Smooth muscle cell (in vitro differentiated cells): ENCODE measurements around the gene SERF1B. TPM values are rescaled to one million over a fixed set of nuclear protein-coding genes. Genes with fewer than 3 reads are reported as not detected.
"Not testable (repeated sequence)": the region's sequence is repeated elsewhere in the genome, so short reads cannot be mapped to it uniquely, and the experiment has no call there.

Source experiments
- DNase-seq: peaks from one replicate; lab custom pipeline; 2025; ENCODE audit not compliant: unreplicated experiment; lab: John Stamatoyannopoulos, UW
- H2AFZ ChIP-seq: fragments of 200-600 bp; sonication (generic); 2 replicates; pipeline ENCODE4 v1.6.0; 2016; ENCODE audit warnings: antibody characterized with exemption, low read depth, mild to moderate bottlenecking
- H3F3A ChIP-seq: fragments of 200-600 bp; sonication (generic); 2 replicates; pipeline ENCODE4 v1.6.0; 2017; ENCODE audit warnings: antibody characterized with exemption, low read depth
- H3K27ac ChIP-seq: fragments of 200-600 bp; sonication (generic); 2 replicates; pipeline ENCODE4 v1.5.1; 2016; ENCODE audit warnings: low read depth, mild to moderate bottlenecking
- H3K27me3 ChIP-seq: fragments of 200-600 bp; sonication (generic); 2 replicates; pipeline ENCODE4 v1.6.1; 2016; ENCODE audit warnings: low read depth, mild to moderate bottlenecking
- H3K36me3 ChIP-seq: fragments of 200-600 bp; sonication (generic); 2 replicates; pipeline ENCODE4 v1.5.1; 2016; ENCODE audit warnings: low read depth
- H3K4me1 ChIP-seq: fragments of 200-600 bp; sonication (generic); 2 replicates; pipeline ENCODE4 v1.5.1; 2016; ENCODE audit warnings: low read depth
- H3K4me2 ChIP-seq: fragments of 200-600 bp; sonication (generic); 2 replicates; pipeline ENCODE4 v1.6.0; 2016; ENCODE audit warnings: mild to moderate bottlenecking
- H3K4me3 ChIP-seq: fragments of 200-600 bp; sonication (generic); 2 replicates; pipeline ENCODE4 v1.5.1; 2016; ENCODE audit warnings: mild to moderate bottlenecking
- H3K79me2 ChIP-seq: fragments of 200-600 bp; sonication (generic); 2 replicates; pipeline ENCODE4 v1.6.0; 2016; ENCODE audit warnings: low read depth, mild to moderate bottlenecking
- H3K9ac ChIP-seq: fragments of 200-600 bp; sonication (generic); 2 replicates; pipeline ENCODE4 v1.6.0; 2016; ENCODE audit warnings: low read depth
- H3K9me3 ChIP-seq: fragments of 200-600 bp; sonication (generic); replicated peaks from 2 replicates; pipeline ENCODE4 v1.5.1; 2016; ENCODE audit warnings: low read depth
- H4K20me1 ChIP-seq: fragments of 200-600 bp; sonication (generic); 2 replicates; pipeline ENCODE4 v1.6.0; 2016; ENCODE audit warnings: low read depth
- WGBS: methylation state at CpG from one replicate; pipeline ENCODE4 v1.1.7; 2016; ENCODE audit warnings: low lambda C conversion rate; 5-methylcytosine and 5-hydroxymethylcytosine counted together
- polyA plus RNA-seq: library from polyadenylated mRNA; unstranded; fragments of >200 nt; fragmentation: Nextera tagmentation; extraction: Ambion mirVana; gene quantifications from 2 replicates; pipeline ENCODE4 v1.2.1, GENCODE V29; 2016
- small RNA-seq: library from RNA; depleted of rRNA; stranded (forward); fragments of <200 nt; gene quantifications from one replicate; pipeline ENCODE3, GENCODE V24; 2014
- total RNA-seq: library from RNA; depleted of rRNA; stranded (reverse); fragments of >200 nt; gene quantifications from 2 replicates; pipeline ENCODE4 v1.2.3, GENCODE V29; 2014

Gene SERF1B
- total and polyA plus RNA-seq, 2 experiments from 2014 or later: 25.2 to 33.3 TPM

GRCh38 chr5:70056289-70056942 is 31.4 kb downstream of the SERF1B start:
- not testable (repeated sequence) for H3K9ac ChIP-seq, H3K79me2 ChIP-seq, H3K4me2 ChIP-seq, H2AFZ ChIP-seq, H3K27ac ChIP-seq, DNase-seq, H3K9me3 ChIP-seq, H3F3A ChIP-seq, H3K36me3 ChIP-seq, H4K20me1 ChIP-seq, H3K4me3 ChIP-seq, H3K4me1 ChIP-seq, H3K27me3 ChIP-seq
- WGBS: no CpG with 5 or more reads among the region's 6 CpGs

DNA sequence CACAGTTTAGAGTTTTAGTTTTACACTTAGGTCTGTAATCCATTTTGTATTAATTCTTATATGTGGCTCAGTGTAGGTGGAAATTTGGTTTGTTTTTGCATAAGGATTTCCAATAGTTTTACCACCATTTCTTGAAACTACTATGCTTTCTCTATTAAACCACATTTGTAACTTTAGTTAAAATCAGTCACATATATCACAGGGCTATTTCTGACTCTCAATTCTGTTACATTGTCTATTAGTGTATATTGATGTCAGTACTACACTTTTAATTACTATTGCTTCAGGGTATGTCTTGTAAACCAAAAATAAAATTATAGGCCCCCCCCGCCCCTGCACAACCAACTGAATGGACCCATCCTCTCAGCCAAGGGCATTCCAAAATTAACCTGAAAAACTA is 32.1 kb downstream of the SERF1B start:
- H3K79me2 ChIP-seq, H3K4me1 ChIP-seq, H3K36me3 ChIP-seq, H3K9me3 ChIP-seq, DNase-seq, H3K4me2 ChIP-seq, H2AFZ ChIP-seq, H3K27ac ChIP-seq, H3F3A ChIP-seq, H4K20me1 ChIP-seq, H3K9ac ChIP-seq, H3K27me3 ChIP-seq, H3K4me3 ChIP-seq: not testable (repeated sequence)
- no CpG with 5 or more reads among the region's 1 CpG for WGBS

DNA sequence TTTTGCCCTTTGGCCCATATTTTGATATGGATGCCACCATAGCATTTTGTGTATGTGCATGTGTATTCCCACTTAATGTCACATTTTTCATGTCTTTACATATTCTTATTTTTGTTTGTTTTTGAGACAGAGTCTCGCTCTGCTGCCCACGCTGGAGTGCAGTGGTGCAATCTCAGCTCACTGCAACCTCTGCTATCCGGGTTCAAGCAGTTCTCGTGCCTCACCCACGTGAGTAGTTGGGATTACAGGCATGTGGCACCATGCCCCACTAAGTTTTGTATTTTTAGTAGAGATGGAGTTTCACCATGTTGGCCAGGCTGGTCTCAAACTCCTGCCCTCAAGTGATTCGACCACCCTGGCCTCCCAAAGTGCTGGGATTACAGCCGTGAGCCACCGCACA is 52.6 kb downstream of the SERF1B start:
- not testable (repeated sequence) for H4K20me1 ChIP-seq, H3F3A ChIP-seq, H3K9me3 ChIP-seq, H2AFZ ChIP-seq, H3K4me2 ChIP-seq, H3K4me3 ChIP-seq, H3K27ac ChIP-seq, H3K79me2 ChIP-seq, H3K36me3 ChIP-seq, DNase-seq, H3K27me3 ChIP-seq, H3K9ac ChIP-seq, H3K4me1 ChIP-seq
- WGBS: 100% methylated on average over 5 of the region's 8 CpGs

DNA sequence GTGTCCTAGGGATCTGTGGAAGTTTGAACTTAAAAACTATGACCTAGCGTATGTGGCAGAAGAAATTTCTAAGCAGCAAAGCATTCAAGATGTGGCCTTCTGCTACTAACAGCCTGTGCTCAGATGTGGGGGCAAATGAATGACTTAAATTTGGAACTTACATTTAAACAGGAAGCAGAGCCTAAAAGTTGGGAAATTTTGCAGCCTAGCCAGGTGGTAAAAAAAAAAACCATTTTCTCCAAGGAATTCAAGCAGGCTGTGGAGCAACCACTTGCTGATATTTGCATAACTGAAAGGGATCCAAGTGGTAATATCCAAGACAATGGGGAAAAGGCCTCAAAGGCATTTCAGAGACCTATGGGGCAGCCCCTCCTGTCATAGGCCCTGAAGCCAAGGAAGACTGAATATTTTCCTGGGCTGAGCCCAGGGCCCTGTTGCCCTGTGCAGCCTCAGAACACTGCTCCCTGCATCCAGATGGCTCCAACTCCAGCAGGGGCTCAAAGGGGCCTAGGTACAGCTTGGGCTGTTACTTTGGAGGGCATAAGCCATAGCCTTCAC is 63.9 kb downstream of the SERF1B start:
- H4K20me1 ChIP-seq, H3K4me3 ChIP-seq, DNase-seq, H3K9me3 ChIP-seq, H3F3A ChIP-seq, H3K27ac ChIP-seq, H3K4me2 ChIP-seq, H2AFZ ChIP-seq, H3K9ac ChIP-seq, H3K79me2 ChIP-seq, H3K36me3 ChIP-seq, H3K27me3 ChIP-seq, H3K4me1 ChIP-seq: not testable (repeated sequence)
- WGBS: no CpG with 5 or more reads among the region's 1 CpG

DNA sequence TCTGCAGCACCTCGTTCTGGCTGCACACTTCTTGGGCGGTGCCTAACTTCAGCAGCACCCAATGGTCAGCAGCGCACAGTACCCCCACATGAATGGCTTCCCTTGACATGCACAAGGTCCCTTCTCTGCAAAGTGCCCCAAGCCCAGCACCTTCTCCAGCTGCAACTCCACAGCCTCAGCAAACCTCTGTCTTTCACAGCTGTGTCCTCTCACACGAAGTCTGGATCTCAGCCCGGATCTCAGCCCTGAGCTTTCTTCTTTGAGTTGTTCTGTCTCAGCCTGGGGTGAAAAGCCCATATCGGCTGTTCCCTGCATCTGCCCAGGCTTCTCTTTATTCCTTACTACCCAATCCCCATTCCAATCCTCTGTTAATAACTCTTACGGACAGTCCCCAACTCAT is 66.7 kb downstream of the SERF1B start:
- DNase-seq, H3K4me2 ChIP-seq, H3K4me1 ChIP-seq, H3F3A ChIP-seq, H3K9ac ChIP-seq, H3K27ac ChIP-seq, H3K36me3 ChIP-seq, H3K9me3 ChIP-seq, H3K4me3 ChIP-seq, H2AFZ ChIP-seq, H4K20me1 ChIP-seq, H3K27me3 ChIP-seq, H3K79me2 ChIP-seq: not testable (repeated sequence)
- no CpG with 5 or more reads among the region's 7 CpGs for WGBS

Small RNA genes lying within 50 kb of the gene (small RNA-seq; reads per million reads assigned to genes)
- gene CDH12P2: not detected

Other genes starting within 250 kb of the SERF1B start
- 36.2 and 60.8 TPM in 2 replicates for gene SMN2, start 24.4 kb downstream of the SERF1B start, total RNA-seq
- 22.9 and 31.8 TPM in 2 replicates for gene SMN2, start 24.4 kb downstream of the SERF1B start, polyA plus RNA-seq